ENCODE measurements around the gene TSR3. TPM values are rescaled to one million over a fixed set of nuclear protein-coding genes. Genes with fewer than 3 reads are reported as not detected.

Gene TSR3
- total and polyA plus RNA-seq, 10 donors, result 31.1 to 73.1 (median 47.2) TPM

- peaks cover 13 to 77% (median 47%) of the 10 kb centered on the region in 7 donors for H3K27me3 ChIP-seq (replicated peaks in 1 of 7)
- peaks cover 0 to 9% (median 7%) of the 10 kb centered on the region in 8 donors for H3K9me3 ChIP-seq
- peak overlapping the region; percentile 16 to 78 (median 44) for H3K4me3 ChIP-seq
- intact Hi-C loops (cut with DNase I; ENCODE audit: low total_unique reads), result no loop called here
- H3K4me1 ChIP-seq, result peaks cover 27 to 66% (median 51%) of the 10 kb centered on the region in 6 donors
- peak overlapping the region in 7 of 8 donors; percentile 2 to 81 (median 71) for H3K27ac ChIP-seq
- TF ChIP-seq CTCF (IDR thresholded peaks at IDR 0.05 in 8 of 11, conservative IDR thresholded peaks at IDR 0.05 in 3 of 11), result no peak
- no peak for TF ChIP-seq POLR2AphosphoS5 (IDR thresholded peaks at IDR 0.05)
- TF ChIP-seq POLR2A (IDR thresholded peaks at IDR 0.05), result no peak
- DNase-seq, result no peak
- H3K36me3 ChIP-seq, result no peaks in the 10 kb centered on the region
- WGBS, 5 donors, result 4 to 12% (median 10%) methylated on average over 14 to 26 of the region's 26 CpGs
Observed at GRCh38 chr16:1332618-1333148, 19.0 kb downstream of the TSR3 start.

- Histone ChIP-seq H3K4me3 (peak overlapping the region; percentile 5 to 78 (median 44)), H3K36me3 (peaks cover 0 to 7% (median 0%) of the 10 kb centered on the region in 6 donors), H3K27me3 (replicated peaks in 1 of 7) (peaks cover 13 to 70% (median 47%) of the 10 kb centered on the region in 7 donors), H3K27ac (peak overlapping the region; percentile 19 to 81 (median 69)), H3K4me1 (peaks cover 27 to 61% (median 48%) of the 10 kb centered on the region in 6 donors), H3K9me3 (peaks cover 0 to 9% (median 7%) of the 10 kb centered on the region in 8 donors)
- peak; percentile 93 for DNase-seq
- TF ChIP-seq POLR2AphosphoS5 (IDR thresholded peaks at IDR 0.05), result peak; percentile 53 to 72 (median 69)
- TF ChIP-seq POLR2A (IDR thresholded peaks at IDR 0.05), result no peak
- TF ChIP-seq CTCF (IDR thresholded peaks at IDR 0.05 in 8 of 11, conservative IDR thresholded peaks at IDR 0.05 in 3 of 11), result no peak
- intact Hi-C loops (cut with DNase I; ENCODE audit: low total_unique reads), result no loop called here
- WGBS, 5 donors, result 3 to 13% (median 4%) methylated on average over 18 to 34 of the region's 34 CpGs
Observed at GRCh38 chr16:1331712-1332617, 19.7 kb downstream of the TSR3 start.

- Histone ChIP-seq H3K9me3 (peaks cover 0 to 9% (median 7%) of the 10 kb centered on the region in 8 donors), H3K36me3 (peaks cover 0 to 13% (median 0%) of the 10 kb centered on the region in 6 donors), H3K4me1 (peaks cover 27 to 63% (median 48%) of the 10 kb centered on the region in 6 donors), H3K27me3 (replicated peaks in 1 of 7) (peaks cover 13 to 62% (median 47%) of the 10 kb centered on the region in 7 donors), H3K4me3 (peak overlapping the region; percentile 5 to 78 (median 44)), H3K27ac (peak overlapping the region; percentile 19 to 81 (median 69))
- DNase-seq, result no peak
- TF ChIP-seq CTCF (IDR thresholded peaks at IDR 0.05 in 8 of 11, conservative IDR thresholded peaks at IDR 0.05 in 3 of 11), result no peak
- TF ChIP-seq POLR2A (IDR thresholded peaks at IDR 0.05), result no peak
- TF ChIP-seq POLR2AphosphoS5 (IDR thresholded peaks at IDR 0.05), result no peak
- intact Hi-C loops (cut with DNase I; ENCODE audit: low total_unique reads), result no loop called here
- WGBS, 5 donors, result 54 to 62% (median 56%) methylated on average over 15 to 22 of the region's 22 CpGs
Observed at GRCh38 chr16:1330931-1331711, 20.6 kb downstream of the TSR3 start.

Data from spleen (tissue), 11 donors.